Fibroblast of lung (primary cell): ENCODE measurements around the gene DCXR.

Experiments used
- CTCF ChIP-seq, 2 donors: IDR thresholded peaks in 1 of 2; conservative IDR thresholded peaks in 1 of 2; 1 replicate in 1 of 2; 2 replicates in 1 of 2; pipeline ENCODE4 v1.5.1; 2011 to 2012; ENCODE audit warnings: low read length in 2 of 2, control low read depth in 1 of 2, inconsistent platforms in 1 of 2, low read depth in 1 of 2, mild to moderate bottlenecking in 1 of 2
- EZH2 ChIP-seq: IDR thresholded peaks from 2 replicates; pipeline ENCODE4 v1.5.1; 2012; ENCODE audit warnings: low read length, control low read depth, mild to moderate bottlenecking; ENCODE audit errors: missing control alignments

- TF ChIP-seq CTCF (conservative IDR thresholded peaks at IDR 0.05 in 1 of 2, IDR thresholded peaks at IDR 0.05 in 1 of 2; ENCODE audit: low read depth in 1 of 2, low read length in 2 of 2), result no peak
- no peak for TF ChIP-seq EZH2
These were observed 5.4 kb downstream of the DCXR start for GRCh38 chr17:82031885-82032627.
